Trophoblast cell (in vitro differentiated cells and primary cell): Measurements from ENCODE around the gene YWHAH.

Experiments
- DNase-seq, 2 donors: peaks; one replicate each; pipeline ENCODE4 v3.0.0-alpha.2; 2016
- H2AFZ ChIP-seq: 2 replicates; pipeline ENCODE4 v1.6.1; 2013; ENCODE audit warnings: low read length, moderate library complexity, mild to moderate bottlenecking; ENCODE audit not compliant: insufficient read depth, poor library complexity
- H2AK5ac ChIP-seq: 2 replicates; pipeline ENCODE4 v1.6.1; 2013; ENCODE audit warnings: mild to moderate bottlenecking, low read length
- H2BK120ac ChIP-seq: 2 replicates; pipeline ENCODE4 v1.6.1; 2013; ENCODE audit warnings: low read length, mild to moderate bottlenecking, moderate library complexity; ENCODE audit not compliant: insufficient read depth, poor library complexity
- H2BK12ac ChIP-seq: 2 replicates; pipeline ENCODE4 v1.6.1; 2013; ENCODE audit warnings: mild to moderate bottlenecking, low read length, moderate library complexity
- H2BK5ac ChIP-seq: 2 replicates; pipeline ENCODE4 v1.6.1; 2013; ENCODE audit warnings: low read length, low read depth, moderate library complexity, mild to moderate bottlenecking; ENCODE audit not compliant: poor library complexity
- H3K14ac ChIP-seq: 2 replicates; pipeline ENCODE4 v1.6.1; 2013; ENCODE audit warnings: mild to moderate bottlenecking, low read length
- H3K18ac ChIP-seq: 2 replicates; pipeline ENCODE4 v1.6.1; 2013; ENCODE audit warnings: mild to moderate bottlenecking, low read length
- H3K23ac ChIP-seq: 2 replicates; pipeline ENCODE4 v1.6.1; 2013; ENCODE audit warnings: low read length
- H3K27ac ChIP-seq: 2 replicates; pipeline ENCODE4 v1.5.1; 2013; ENCODE audit warnings: low read depth, mild to moderate bottlenecking, inconsistent platforms, low read length, moderate library complexity
- H3K27me3 ChIP-seq: 2 replicates; pipeline ENCODE4 v1.6.1; 2013; ENCODE audit warnings: inconsistent platforms, mild to moderate bottlenecking, low read length, moderate library complexity; ENCODE audit not compliant: insufficient read depth
- H3K36me3 ChIP-seq, 2 experiments: 1 replicate in 1 of 2; 2 replicates in 1 of 2; pipeline ENCODE4 v1.6.1; 2013; ENCODE audit warnings: low read length in 2 of 2, mild to moderate bottlenecking in 2 of 2, moderate library complexity in 1 of 2; ENCODE audit not compliant: insufficient read depth in 2 of 2, control insufficient read depth in 1 of 2
- H3K4ac ChIP-seq: 2 replicates; pipeline ENCODE4 v1.6.1; 2013; ENCODE audit warnings: low read depth, mild to moderate bottlenecking, low read length, moderate library complexity
- H3K4me1 ChIP-seq, 2 experiments: 1 replicate in 1 of 2; 2 replicates in 1 of 2; pipeline ENCODE4 v1.6.1; 2013; ENCODE audit warnings: low read length in 2 of 2, mild to moderate bottlenecking in 2 of 2, moderate library complexity in 1 of 2; ENCODE audit not compliant: insufficient read depth in 2 of 2, control insufficient read depth in 1 of 2
- H3K4me2 ChIP-seq: 2 replicates; pipeline ENCODE4 v1.6.1; 2013; ENCODE audit warnings: inconsistent platforms, mild to moderate bottlenecking, low read length, moderate library complexity
- H3K4me3 ChIP-seq: 2 replicates; pipeline ENCODE4 v1.5.1; 2013; ENCODE audit warnings: mild to moderate bottlenecking, low read depth, low read length, inconsistent platforms
- H3K79me1 ChIP-seq: one replicate; pipeline ENCODE4 v1.6.1; 2013; ENCODE audit warnings: low read length
- H3K79me2 ChIP-seq: 2 replicates; pipeline ENCODE4 v1.6.1; 2013; ENCODE audit warnings: low read length, mild to moderate bottlenecking; ENCODE audit not compliant: control insufficient read depth, insufficient read depth, poor library complexity
- H3K9ac ChIP-seq: 2 replicates; pipeline ENCODE4 v1.6.1; 2013; ENCODE audit warnings: mild to moderate bottlenecking, low read length
- H3K9me3 ChIP-seq: 2 replicates; pipeline ENCODE4 v1.6.1; 2013; ENCODE audit warnings: low read depth, mild to moderate bottlenecking, control low read depth, inconsistent platforms, low read length; ENCODE audit not compliant: insufficient read depth
- H4K12ac ChIP-seq: 2 replicates; pipeline ENCODE4 v1.6.1; 2013; ENCODE audit warnings: low read depth, mild to moderate bottlenecking, low read length, moderate library complexity
- H4K8ac ChIP-seq: 2 replicates; pipeline ENCODE4 v1.6.1; 2013; ENCODE audit warnings: low read depth, mild to moderate bottlenecking, low read length, moderate library complexity
- H4K91ac ChIP-seq: one replicate; pipeline ENCODE4 v1.6.1; 2013; ENCODE audit warnings: low read depth, mild to moderate bottlenecking, low read length, moderate library complexity
- WGBS: extraction: QIAGEN DNeasy Blood & Tissue Kit; methylation state at CpG from one replicate; pipeline ENCODE4 v1.1.7; 2013; ENCODE audit warnings: missing lambda C conversion rate; ENCODE audit not compliant: insufficient read length, insufficient coverage; ENCODE audit errors: extremely low coverage; 5-methylcytosine and 5-hydroxymethylcytosine counted together

Gene YWHAH

GRCh38 chr22:31898926-31899325 is 45.4 kb upstream of the YWHAH start:
- WGBS: no CpG with 5 or more reads among the region's 2 CpGs
- DNase-seq: no peak

GRCh38 chr22:31899669-31900068 is 44.7 kb upstream of the YWHAH start:
- no peaks in the 10 kb centered on the region for H3K9me3 ChIP-seq
- H3K14ac ChIP-seq: no peak overlapping the region
- no peak overlapping the region for H2BK5ac ChIP-seq
- H3K4me3 ChIP-seq: no peak overlapping the region
- no peak overlapping the region for H4K91ac ChIP-seq
- no peaks in the 10 kb centered on the region for H3K79me1 ChIP-seq
- no CpG with 5 or more reads among the region's 4 CpGs for WGBS
- H2AFZ ChIP-seq: no peak overlapping the region
- no peaks in the 10 kb centered on the region for H3K27me3 ChIP-seq
- no peak overlapping the region for H3K27ac ChIP-seq
- no peak overlapping the region for H2BK120ac ChIP-seq
- no peak overlapping the region for H4K12ac ChIP-seq
- H3K18ac ChIP-seq: no peak overlapping the region
- no peak overlapping the region for H3K4ac ChIP-seq
- H3K4me1 ChIP-seq: no peaks in the 10 kb centered on the region
- no peak overlapping the region for H2AK5ac ChIP-seq
- DNase-seq: no peak
- H3K79me2 ChIP-seq: no peaks in the 10 kb centered on the region
- H2BK12ac ChIP-seq: no peak overlapping the region
- no peak overlapping the region for H3K23ac ChIP-seq
- peaks cover 7 to 15% of the 10 kb centered on the region in 2 experiments for H3K36me3 ChIP-seq
- H3K4me2 ChIP-seq: no peak overlapping the region
- no peak overlapping the region for H3K9ac ChIP-seq
- H4K8ac ChIP-seq: no peak overlapping the region

More at GRCh38 chr22:31898926-31899325, 45.4 kb upstream of the YWHAH start:
- Histone ChIP-seq H3K79me2 (no peaks in the 10 kb centered on the region), H3K27ac (no peak overlapping the region), H3K79me1 (no peaks in the 10 kb centered on the region), H3K4me2 (no peak overlapping the region), H3K23ac (no peak overlapping the region), H4K91ac (no peak overlapping the region), H3K4ac (no peak overlapping the region), H3K36me3 (peaks cover 7 to 15% of the 10 kb centered on the region in 2 experiments), H3K27me3 (no peaks in the 10 kb centered on the region), H4K12ac (no peak overlapping the region), H4K8ac (no peak overlapping the region), H2BK5ac (peak overlapping the region; percentile 15), H3K14ac (no peak overlapping the region), H3K4me3 (no peak overlapping the region), H2AK5ac (no peak overlapping the region), H2AFZ (no peak overlapping the region), H3K4me1 (no peaks in the 10 kb centered on the region), H2BK12ac (no peak overlapping the region), H3K9me3 (no peaks in the 10 kb centered on the region), H3K18ac (no peak overlapping the region), H2BK120ac (peak overlapping the region; percentile 5), H3K9ac (no peak overlapping the region)

- no peak overlapping the region for H3K18ac ChIP-seq
- no peak overlapping the region for H4K12ac ChIP-seq
- peaks cover 15 to 21% of the 10 kb centered on the region in 2 experiments for H3K36me3 ChIP-seq
- no peak overlapping the region for H3K14ac ChIP-seq
- no peak overlapping the region for H2BK5ac ChIP-seq
- H3K27me3 ChIP-seq: no peaks in the 10 kb centered on the region
- H4K91ac ChIP-seq: no peak overlapping the region
- no peak overlapping the region for H4K8ac ChIP-seq
- H3K27ac ChIP-seq: no peak overlapping the region
- H3K9me3 ChIP-seq: no peaks in the 10 kb centered on the region
- no peak overlapping the region for H3K9ac ChIP-seq
- no CpG with 5 or more reads among the region's 6 CpGs for WGBS
- DNase-seq: no peak
- no peak overlapping the region for H2BK120ac ChIP-seq
- H3K79me1 ChIP-seq: no peaks in the 10 kb centered on the region
- peaks cover 0 to 2% of the 10 kb centered on the region in 2 experiments for H3K4me1 ChIP-seq
- no peak overlapping the region for H2AK5ac ChIP-seq
- H2BK12ac ChIP-seq: no peak overlapping the region
- no peak overlapping the region for H3K4me3 ChIP-seq
- no peak overlapping the region for H3K23ac ChIP-seq
- no peak overlapping the region for H3K4ac ChIP-seq
- no peak overlapping the region for H2AFZ ChIP-seq
- no peak overlapping the region for H3K4me2 ChIP-seq
- no peaks in the 10 kb centered on the region for H3K79me2 ChIP-seq
Measured at GRCh38 chr22:31901388-31902137, 42.8 kb upstream of the YWHAH start.

GRCh38 chr22:31904651-31905050 is 39.7 kb upstream of the YWHAH start:
- no peak overlapping the region for H3K9ac ChIP-seq

More at GRCh38 chr22:31904651-31905050, 39.7 kb upstream of the YWHAH start:
- Histone ChIP-seq H3K14ac (no peak overlapping the region), H2BK120ac (no peak overlapping the region), H3K79me1 (no peaks in the 10 kb centered on the region), H2AK5ac (no peak overlapping the region), H3K23ac (no peak overlapping the region), H2BK12ac (no peak overlapping the region), H4K91ac (no peak overlapping the region), H4K12ac (no peak overlapping the region), H3K79me2 (no peaks in the 10 kb centered on the region), H3K27me3 (no peaks in the 10 kb centered on the region), H3K4ac (no peak overlapping the region), H3K36me3 (peaks cover 20 to 24% of the 10 kb centered on the region in 2 experiments), H3K4me1 (peaks cover 0 to 2% of the 10 kb centered on the region in 2 experiments), H2BK5ac (no peak overlapping the region), H4K8ac (no peak overlapping the region), H2AFZ (no peak overlapping the region), H3K27ac (no peak overlapping the region), H3K9me3 (no peaks in the 10 kb centered on the region), H3K4me2 (no peak overlapping the region), H3K4me3 (no peak overlapping the region), H3K18ac (no peak overlapping the region)
- no CpG with 5 or more reads among the region's 3 CpGs for WGBS
- DNase-seq: no peak
